Measurements from ENCODE around the gene PCED1B. TPM values are rescaled to one million over a fixed set of nuclear protein-coding genes. Genes with fewer than 3 reads are reported as not detected.

The PCED1B gene
- total RNA-seq, 2 donors from 2014 or later = 2.3 to 14.2 TPM

GRCh38 chr12:47091009-47091408 lies 11.6 kb downstream of the PCED1B start:
- intact Hi-C loops (cut with DNase I) = no loop called here
- Histone ChIP-seq H3K36me3 (replicated peaks in 1 of 2; ENCODE audit: insufficient read depth in 1 of 2, low read depth in 2 of 2) (no peaks in the 10 kb centered on the region), H3K4me1 (peaks cover 9% of the 10 kb centered on the region), H3K9me3 (no peaks in the 10 kb centered on the region), H3K27me3 (no peaks in the 10 kb centered on the region), H3K27ac (no peak overlapping the region), H3K4me3 (no peak overlapping the region)
- DNase-seq (no peak), ATAC-seq (no peak)
- 91 to 94% methylated on average over 2 of the region's 2 CpGs for WGBS, 2 donors
- TF ChIP-seq CTCF (IDR thresholded peaks at IDR 0.05) (no peak), POLR2A (IDR thresholded peaks at IDR 0.05) (no peak)

GRCh38 chr12:47094804-47095203 lies 15.4 kb downstream of the PCED1B start:
- Histone ChIP-seq H3K4me1 (peaks cover 12% of the 10 kb centered on the region), H3K27me3 (no peaks in the 10 kb centered on the region), H3K4me3 (no peak overlapping the region), H3K9me3 (no peaks in the 10 kb centered on the region), H3K27ac (no peak overlapping the region), H3K36me3 (replicated peaks in 1 of 2; ENCODE audit: insufficient read depth in 1 of 2, low read depth in 2 of 2) (no peaks in the 10 kb centered on the region)
- intact Hi-C loops (cut with DNase I) = no loop called here
- DNase-seq (no peak), ATAC-seq (no peak)
- no peak for TF ChIP-seq CTCF (IDR thresholded peaks at IDR 0.05)
- TF ChIP-seq POLR2A (IDR thresholded peaks at IDR 0.05) = no peak
- 81 to 95% methylated on average over 4 of the region's 4 CpGs for WGBS, 2 donors

GRCh38 chr12:47095446-47096236 lies 16.2 kb downstream of the PCED1B start:
- 70 to 95% methylated on average over 3 of the region's 3 CpGs for WGBS, 2 donors
- no peak for DNase-seq
- H3K36me3 ChIP-seq (replicated peaks in 1 of 2; ENCODE audit: insufficient read depth in 1 of 2, low read depth in 2 of 2) = no peaks in the 10 kb centered on the region
- peaks cover 12% of the 10 kb centered on the region for H3K4me1 ChIP-seq
- H3K9me3 ChIP-seq = no peaks in the 10 kb centered on the region
- intact Hi-C loops (cut with DNase I) = no loop called here
- H3K27me3 ChIP-seq = no peaks in the 10 kb centered on the region
- H3K27ac ChIP-seq = no peak overlapping the region
- no peak for ATAC-seq
- no peak overlapping the region for H3K4me3 ChIP-seq
- TF ChIP-seq CTCF (IDR thresholded peaks at IDR 0.05) = no peak
- TF ChIP-seq POLR2A (IDR thresholded peaks at IDR 0.05) = no peak

GRCh38 chr12:47097276-47097896 lies 18.0 kb downstream of the PCED1B start:
- H3K27me3 ChIP-seq = no peaks in the 10 kb centered on the region
- no peak overlapping the region for H3K27ac ChIP-seq
- TF ChIP-seq POLR2A (IDR thresholded peaks at IDR 0.05) (no peak), CTCF (IDR thresholded peaks at IDR 0.05) (no peak)
- H3K4me1 ChIP-seq = peaks cover 12% of the 10 kb centered on the region
- DNase-seq = no peak
- no peaks in the 10 kb centered on the region for H3K36me3 ChIP-seq (replicated peaks in 1 of 2; ENCODE audit: insufficient read depth in 1 of 2, low read depth in 2 of 2)
- 56 to 61% methylated on average over 7 of the region's 7 CpGs for WGBS, 2 donors
- no peaks in the 10 kb centered on the region for H3K9me3 ChIP-seq
- intact Hi-C loops (cut with DNase I) = no loop called here
- no peak overlapping the region for H3K4me3 ChIP-seq
- no peak for ATAC-seq
